Panc1 (cell line): ENCODE data around the gene EXOSC7. TPM values are rescaled to one million over a fixed set of nuclear protein-coding genes. Genes with fewer than 3 reads are reported as not detected.

Experiments used
- ATAC-seq: fragments of 200-7000 bp; cut with Tn5 transposase; 2 replicates; pipeline ENCODE4 v1.9.1; 2020; ENCODE audit warnings: mild to moderate bottlenecking, moderate library complexity
- BruUV-seq: library from RNA; stranded (reverse); fragments of 400-500 nt; replicated peaks from 2 replicates; lab custom pipeline; 2021; lab: Mats Ljungman, UMichigan
- CTCF ChIA-PET: fragments of 300-600 bp; sonication (Branson Sonifier 250); formaldehyde crosslinking; loops from one replicate; lab custom pipeline; 2022; ENCODE audit warnings: antibody characterized with exemption; lab: Charles Lee
- POLR2A ChIA-PET: fragments of 300-600 bp; sonication (Branson Sonifier 250); formaldehyde crosslinking; loops from one replicate; lab custom pipeline; 2022; ENCODE audit warnings: antibody characterized with exemption; lab: Charles Lee
- DNase-seq: peaks from one replicate; pipeline ENCODE4 v3.0.0-alpha.2; 2010; ENCODE audit warnings: low read depth, low spot score
- H3K27ac ChIP-seq: 2 replicates; pipeline ENCODE4 v1.5.1; 2011; ENCODE audit warnings: mild to moderate bottlenecking, low read length, inconsistent platforms
- H3K27me3 ChIP-seq: fragments of 200-500 bp; sonication (Bioruptor generic); 2 replicates; pipeline ENCODE4 v1.6.0; 2014; ENCODE audit warnings: low read length, inconsistent platforms; ENCODE audit not compliant: control insufficient read depth, insufficient read depth
- H3K36me3 ChIP-seq: fragments of 200-500 bp; sonication (Bioruptor generic); 2 replicates; pipeline ENCODE4 v1.5.1; 2014; ENCODE audit warnings: inconsistent platforms, mild to moderate bottlenecking, low read length, moderate library complexity; ENCODE audit not compliant: control insufficient read depth, insufficient read depth
- H3K4me1 ChIP-seq: 2 replicates; pipeline ENCODE4 v1.5.1; 2011; ENCODE audit warnings: inconsistent platforms, mild to moderate bottlenecking, low read length, moderate library complexity; ENCODE audit not compliant: control insufficient read depth, insufficient read depth
- H3K4me3 ChIP-seq, 2 experiments: 2 replicates each; pipeline ENCODE4 v1.5.1; 2011 to 2012; ENCODE audit warnings: low read depth in 2 of 2, low read length in 2 of 2, mild to moderate bottlenecking in 2 of 2, inconsistent platforms in 1 of 2, moderate library complexity in 1 of 2
- H3K9me3 ChIP-seq: fragments of 200-500 bp; sonication (Bioruptor generic); 2 replicates; pipeline ENCODE4 v1.5.1; 2014; ENCODE audit warnings: low read depth, mild to moderate bottlenecking, inconsistent platforms, low read length, moderate library complexity; ENCODE audit not compliant: control insufficient read depth, insufficient read depth
- CTCF ChIP-seq: fragments of 450-650 bp; IDR thresholded peaks from 2 replicates; pipeline ENCODE4 v1.5.1; 2017; ENCODE audit warnings: mild to moderate bottlenecking
- POLR2AphosphoS5 ChIP-seq: IDR thresholded peaks from 2 replicates; pipeline ENCODE4 v1.6.1; 2012; ENCODE audit warnings: mild to moderate bottlenecking, low read depth, low read length, moderate library complexity
- REST ChIP-seq, 2 experiments: IDR thresholded peaks; 2 replicates each; pipeline ENCODE4 v1.6.1; 2011 to 2012; ENCODE audit warnings: low read depth in 2 of 2, control low read depth in 1 of 2, low read length in 1 of 2, mild to moderate bottlenecking in 1 of 2, moderate library complexity in 1 of 2; ENCODE audit not compliant: insufficient read depth in 1 of 2
- SIN3A ChIP-seq: IDR thresholded peaks from 2 replicates; pipeline ENCODE4 v1.6.1; 2012; ENCODE audit warnings: low read depth, mild to moderate bottlenecking, low read length, moderate library complexity, borderline replicate concordance; ENCODE audit not compliant: insufficient read depth
- TCF7L2 ChIP-seq: IDR thresholded peaks from 2 replicates; pipeline ENCODE4 v1.6.1; 2011; ENCODE audit warnings: mild to moderate bottlenecking, low read depth, low read length, inconsistent platforms
- in situ Hi-C: cut with HindIII; loops from 2 replicates; pipeline ENCODE4 v1.10.0; 2016; ENCODE audit warnings: low sequenced_read_pairs, low pct_unique_long_range_greater_than_20kb
- intact Hi-C: fragments of 100-400 bp; cut with micrococcal nuclease; formaldehyde crosslinking; loops from one replicate; pipeline ENCODE4 v1.10.0; 2022; ENCODE audit not compliant: unreplicated experiment
- total RNA-seq: library from RNA; stranded (reverse); gene quantifications from one replicate; pipeline ENCODE4 v1.2.1, GENCODE V29; 2021; ENCODE audit not compliant: unreplicated experiment

EXOSC7 gene
- total RNA-seq, 1 experiment from 2014 or later = 38.4 TPM

DNA sequence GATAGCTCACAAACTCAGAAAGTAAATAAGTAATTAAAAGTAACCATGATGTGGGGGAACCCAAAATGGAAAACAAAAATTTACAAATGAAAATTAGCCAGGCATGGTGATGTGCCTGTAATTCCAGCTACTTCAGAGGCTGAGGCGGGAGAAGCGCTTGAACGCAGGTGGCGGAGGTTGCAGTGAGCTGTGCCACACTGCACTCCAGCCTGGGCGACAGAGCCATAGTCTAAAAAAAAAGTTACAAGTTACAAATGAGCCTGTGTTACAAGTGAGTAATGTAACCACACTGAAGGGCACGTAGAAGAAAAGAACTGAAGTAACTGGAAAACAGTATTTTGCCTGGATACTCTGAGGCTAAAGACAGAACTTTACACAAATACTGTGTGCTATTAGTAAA lies 11.3 kb downstream of the EXOSC7 start:
- no peaks in the 10 kb centered on the region for H3K27me3 ChIP-seq
- no peaks in the 10 kb centered on the region for H3K4me1 ChIP-seq
- H3K36me3 ChIP-seq = no peaks in the 10 kb centered on the region; the same call in 1 of the 2 replicates
- no peak overlapping the region for H3K27ac ChIP-seq
- no peak overlapping the region for H3K4me3 ChIP-seq
- intact Hi-C loops (no loop called here), in situ Hi-C loops (no loop called here)
- ATAC-seq (no peak), DNase-seq (no peak)
- no peak for TF ChIP-seq CTCF
- no peak for TF ChIP-seq TCF7L2
- TF ChIP-seq REST (IDR thresholded peaks at IDR 0.05; ENCODE audit: insufficient read depth in 1 of 2, low read depth in 2 of 2, low read length in 1 of 2) = no peak
- ChIA-PET POLR2A (no interaction called here), CTCF (no interaction called here)
- no peaks in the 10 kb centered on the region for H3K9me3 ChIP-seq
- TSS peak; percentile 29 for BruUV-seq

- POLR2A ChIA-PET = no interaction called here
- Histone ChIP-seq H3K4me1 (no peaks in the 10 kb centered on the region), H3K4me3 (no peak overlapping the region), H3K9me3 (no peaks in the 10 kb centered on the region), H3K27me3 (no peaks in the 10 kb centered on the region), H3K36me3 (no peaks in the 10 kb centered on the region; the same call in 1 of the 2 replicates), H3K27ac (no peak overlapping the region)
- TF ChIP-seq CTCF (peak; percentile 45), TCF7L2 (no peak)
- DNase-seq (no peak), ATAC-seq (no peak)
- intact Hi-C loops (no loop called here), in situ Hi-C loops (no loop called here)
- no TSS peak for BruUV-seq
- CTCF ChIA-PET = no interaction called here
Observed at GRCh38 chr3:44988073-44988472, 12.0 kb downstream of the EXOSC7 start.

DNA sequence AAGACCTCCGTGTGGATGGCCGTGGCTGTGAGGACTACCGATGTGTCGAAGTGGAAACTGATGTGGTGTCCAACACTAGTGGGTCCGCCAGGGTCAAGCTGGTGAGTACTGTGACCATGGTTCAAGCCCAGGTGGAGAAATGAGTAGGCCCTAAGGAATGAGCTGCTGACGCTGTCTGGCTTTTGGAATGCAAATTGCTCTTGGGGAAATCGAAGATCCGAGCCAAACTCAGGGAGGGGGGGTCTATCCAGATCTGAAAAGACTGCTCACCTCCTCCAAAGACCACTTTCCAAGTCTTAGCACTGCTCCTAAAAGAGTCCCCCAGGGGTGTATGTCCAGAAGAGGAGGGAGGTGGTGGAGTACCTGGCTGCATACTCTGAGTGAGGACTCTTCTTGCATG lies 13.1 kb downstream of the EXOSC7 start:
- no peaks in the 10 kb centered on the region for H3K4me1 ChIP-seq
- H3K27ac ChIP-seq = no peak overlapping the region
- CTCF ChIA-PET = no interaction called here
- H3K9me3 ChIP-seq = no peaks in the 10 kb centered on the region
- no peaks in the 10 kb centered on the region; the same call in 1 of the 2 replicates for H3K36me3 ChIP-seq
- POLR2A ChIA-PET = no interaction called here
- BruUV-seq = no TSS peak
- no peak for TF ChIP-seq TCF7L2
- no peak for TF ChIP-seq SIN3A
- no peak for TF ChIP-seq REST (IDR thresholded peaks at IDR 0.05; ENCODE audit: insufficient read depth in 1 of 2, low read depth in 2 of 2, low read length in 1 of 2)
- TF ChIP-seq POLR2AphosphoS5 = no peak
- no peak for TF ChIP-seq CTCF
- ATAC-seq (no peak), DNase-seq (no peak)
- intact Hi-C loops (no loop called here), in situ Hi-C loops (no loop called here)
- H3K27me3 ChIP-seq = no peaks in the 10 kb centered on the region
- no peak overlapping the region for H3K4me3 ChIP-seq
